Measurements from ENCODE around the gene LSM8.
"Not testable (repeated sequence)": the region's sequence is repeated elsewhere in the genome, so short reads cannot be mapped to it uniquely, and the experiment has no call there.

LSM8 gene

DNA sequence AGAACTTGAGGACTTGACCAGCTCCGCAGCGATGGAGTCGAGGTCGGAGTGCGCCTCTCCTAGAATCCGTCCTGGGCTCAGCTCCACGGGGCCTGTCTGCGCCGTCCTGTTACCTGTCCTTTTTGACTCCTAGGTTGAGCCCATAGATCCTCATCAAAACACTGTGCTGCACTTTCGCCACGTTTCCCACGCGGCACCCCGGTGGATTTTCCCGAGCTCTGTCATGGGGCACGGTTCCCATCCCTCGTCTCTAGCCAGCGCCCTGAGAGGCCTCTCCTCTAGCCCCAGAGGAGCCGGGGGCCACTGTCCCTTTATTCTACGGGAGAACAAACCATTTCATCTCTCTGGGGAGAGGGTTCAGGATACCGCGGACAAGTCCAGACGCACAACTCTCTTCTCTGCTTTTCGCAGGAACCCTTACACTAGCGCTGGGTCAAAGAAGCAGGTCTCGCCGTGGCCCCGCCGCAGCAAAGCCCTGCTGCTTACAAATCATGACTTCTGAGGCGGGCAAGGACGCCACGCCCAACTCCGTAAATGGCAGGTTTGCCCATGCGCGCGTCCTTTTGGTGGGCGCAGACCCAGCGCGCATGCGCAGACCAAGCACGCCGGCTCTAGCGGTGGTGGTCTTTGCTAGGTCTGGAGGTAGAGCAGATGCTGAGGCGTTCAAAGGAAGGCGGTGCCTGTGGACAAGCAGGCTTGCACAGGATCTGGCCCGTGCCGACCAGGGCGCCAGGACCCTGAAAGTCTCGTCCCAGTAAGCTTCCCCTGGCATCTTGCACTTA lies 30.3 kb downstream of the LSM8 start:
- peak in 1 of 2 donors; percentile 35 for DNase-seq

DNA sequence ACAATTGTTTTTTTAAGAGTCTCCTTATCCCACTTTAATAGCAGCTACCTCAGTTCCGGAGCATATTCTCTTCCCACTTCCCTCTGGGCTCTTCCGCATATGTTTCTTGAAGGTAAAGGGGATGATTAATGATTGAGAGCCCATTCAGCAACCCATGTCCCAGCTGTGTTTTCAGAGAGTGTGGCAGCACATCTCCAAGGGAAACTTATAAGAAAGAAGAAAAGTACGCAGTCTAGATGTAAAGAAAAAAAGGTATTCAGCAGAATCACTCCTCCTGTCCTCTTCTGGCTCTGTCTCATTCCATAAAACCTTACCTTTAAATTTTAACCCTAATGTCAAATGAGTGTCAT lies 30.8 kb downstream of the LSM8 start:
- DNase-seq = no peak

DNA sequence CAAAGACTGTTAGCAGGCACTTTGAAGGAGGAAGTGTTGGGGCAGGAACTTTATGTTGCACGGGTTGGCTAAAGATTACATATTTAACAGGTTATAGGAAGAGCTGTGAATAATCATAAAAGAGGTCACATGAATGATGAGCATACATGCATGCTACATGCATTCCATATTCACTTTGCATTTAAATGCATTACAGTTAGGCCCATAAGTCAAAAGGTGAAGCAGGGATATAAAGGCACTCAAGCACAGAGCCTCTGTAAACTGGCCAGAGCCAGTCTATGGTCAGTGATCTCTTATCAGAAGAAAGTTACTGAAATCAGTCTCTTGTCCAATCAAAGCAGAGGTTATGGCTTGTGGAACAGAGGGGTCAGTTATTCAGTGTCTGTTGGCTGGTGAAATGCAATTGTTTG lies 33.3 kb downstream of the LSM8 start:
- no peak for DNase-seq

DNA sequence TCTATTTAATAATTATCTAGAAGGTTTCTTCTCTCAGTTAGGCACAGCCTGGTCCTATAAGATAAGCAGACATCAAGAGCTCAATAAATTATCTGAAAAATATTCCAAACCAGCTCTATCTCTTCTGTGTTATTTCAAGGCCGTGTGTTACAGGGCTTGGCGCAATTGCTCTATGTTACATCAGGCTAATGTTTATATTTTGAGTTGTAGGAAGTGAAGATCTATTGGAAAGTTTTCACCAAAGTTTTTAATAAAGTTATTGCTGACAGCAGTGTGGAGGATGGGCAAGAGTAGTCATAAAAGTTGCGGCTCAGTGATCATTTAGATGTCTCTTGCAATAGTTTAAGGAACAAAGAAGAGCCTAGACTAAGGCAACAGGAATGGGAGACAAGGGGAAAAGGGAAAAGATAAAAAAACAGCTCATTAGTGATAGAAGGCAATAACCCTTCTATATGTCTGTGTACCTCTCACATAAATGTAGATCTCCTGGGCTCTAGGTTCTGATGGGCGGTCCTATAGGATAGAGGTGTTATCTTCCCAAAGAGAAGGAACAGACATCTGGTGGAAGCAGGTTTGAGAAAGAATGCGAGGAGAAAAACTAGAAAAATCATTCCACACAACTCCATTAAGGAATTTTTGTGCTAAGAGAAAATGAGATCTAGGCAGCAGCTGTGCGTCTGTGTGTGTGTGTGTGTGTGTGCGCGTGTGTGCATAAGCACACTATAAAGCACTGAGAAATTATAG lies 34.6 kb downstream of the LSM8 start:
- no peak for DNase-seq

DNA sequence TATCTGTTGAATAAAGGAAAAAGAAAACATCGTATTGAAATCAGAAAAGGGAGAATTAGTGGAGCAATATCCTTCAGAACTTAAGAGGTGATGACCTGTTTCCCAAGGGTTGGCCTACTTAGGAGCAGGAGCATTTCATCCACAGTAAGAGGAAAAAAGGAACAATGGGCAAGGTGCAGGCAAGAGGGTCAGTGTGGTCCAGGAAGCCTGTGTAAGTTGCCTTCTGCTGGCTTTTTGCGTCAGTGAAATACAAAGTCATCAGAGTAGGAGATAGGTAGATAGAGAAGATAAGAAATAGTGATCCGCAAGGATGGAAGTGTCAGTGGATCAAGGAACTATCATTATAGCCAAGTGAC lies 35.2 kb downstream of the LSM8 start:
- no peak for DNase-seq

DNA sequence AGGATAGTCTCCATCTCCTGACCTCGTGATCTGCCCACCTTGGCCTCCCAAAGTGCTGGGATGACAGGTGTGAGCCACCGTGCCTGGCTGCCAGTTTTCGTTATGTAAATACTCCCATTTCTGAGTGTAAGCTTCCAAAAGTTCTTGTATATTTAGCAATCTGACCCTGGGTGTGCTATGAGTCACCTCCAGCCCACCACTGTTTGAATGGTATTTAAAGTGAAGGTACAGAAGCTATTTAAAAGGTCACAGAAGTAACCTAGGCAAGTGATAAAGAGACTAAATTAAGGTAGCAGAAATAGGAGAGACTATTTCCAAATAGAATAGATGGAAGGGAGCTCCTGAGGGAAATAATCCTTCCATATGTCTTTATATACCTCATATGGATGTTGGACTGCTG lies 36.6 kb downstream of the LSM8 start:
- no peak for DNase-seq

DNA sequence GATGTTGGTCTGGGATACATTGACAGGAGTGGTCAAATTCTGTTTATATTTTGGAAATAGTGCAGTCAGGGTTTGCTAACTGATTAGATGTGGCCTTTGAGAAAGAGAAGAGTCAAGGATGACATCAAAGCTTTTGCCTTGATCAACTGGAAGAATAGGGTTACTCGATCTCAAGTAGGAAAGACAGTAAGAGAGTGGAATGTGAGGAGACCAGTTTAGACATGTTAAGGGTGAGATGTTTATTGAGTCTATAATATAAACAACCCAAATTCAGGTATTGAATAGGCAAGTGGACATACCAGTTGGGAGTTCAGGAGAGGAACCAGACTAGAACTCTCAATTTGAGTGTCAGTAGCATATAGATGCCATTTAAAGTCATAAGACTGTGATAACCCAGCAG lies 38.6 kb downstream of the LSM8 start:
- no peak for DNase-seq

DNA sequence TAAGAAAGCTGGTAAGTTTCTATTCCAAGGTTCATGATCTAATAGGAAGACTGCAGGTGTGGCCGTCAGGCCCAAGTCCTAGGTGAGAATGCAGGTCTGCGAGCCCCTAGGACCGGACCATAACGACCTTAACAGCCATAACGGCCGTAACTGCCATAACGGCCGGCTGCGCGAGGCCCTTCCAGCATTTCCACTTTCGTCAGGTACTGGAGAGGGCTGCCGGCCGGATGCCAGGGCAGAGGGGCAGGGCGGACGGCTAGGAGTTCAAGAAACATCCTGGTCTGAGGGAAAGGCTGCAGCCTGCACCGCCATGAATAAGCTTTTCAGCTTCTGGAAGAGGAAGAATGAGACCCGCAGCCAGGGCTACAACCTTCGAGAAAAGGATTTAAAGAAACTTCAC lies 40.6 kb downstream of the LSM8 start, which contains the start of gene ANKRD7:
Gene ANKRD7, plus strand, starts transcription at position 184 of the 400 bp plus-strand sequence. Its CDS starts 127 bp downstream, at position 311.
- no peak for DNase-seq

DNA sequence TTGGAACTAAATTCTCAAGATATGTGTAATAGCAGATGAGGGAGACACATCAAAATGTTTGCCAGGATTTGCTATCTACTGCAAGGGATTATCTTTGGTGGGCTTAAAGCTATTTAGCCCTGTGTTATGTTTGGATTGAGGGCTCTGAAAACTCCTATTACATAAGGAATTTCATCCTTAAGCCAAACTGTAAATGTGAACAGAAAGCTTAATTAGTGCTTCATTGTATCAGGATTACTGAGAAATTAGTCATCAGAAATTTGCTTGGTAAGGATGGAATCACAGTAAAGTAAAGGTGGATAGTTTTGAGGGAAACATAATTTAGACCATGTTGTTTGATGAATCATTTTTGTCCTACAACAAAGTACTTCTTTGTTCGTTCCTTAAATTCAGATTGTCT lies 48.9 kb downstream of the LSM8 start:
- DNase-seq = no peak

DNA sequence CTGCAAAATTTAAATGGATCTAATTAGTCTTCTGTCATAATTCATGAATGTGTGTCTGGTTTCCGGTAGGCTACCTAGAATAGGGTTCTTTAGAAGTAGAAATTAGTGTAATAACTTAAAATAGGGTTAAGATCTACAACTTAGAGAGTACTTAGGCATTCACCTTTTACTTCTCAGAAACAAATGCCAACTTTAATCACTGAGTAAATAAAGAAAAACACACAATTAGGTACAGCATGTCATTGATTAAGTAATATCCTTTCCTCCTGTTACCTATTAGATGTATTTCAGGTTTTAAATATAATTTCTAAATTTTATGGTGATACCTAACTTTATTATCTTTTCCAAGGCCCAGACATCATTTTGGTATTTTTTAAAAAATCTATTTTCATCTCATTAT lies 49.8 kb downstream of the LSM8 start:
- no peak for DNase-seq

DNA sequence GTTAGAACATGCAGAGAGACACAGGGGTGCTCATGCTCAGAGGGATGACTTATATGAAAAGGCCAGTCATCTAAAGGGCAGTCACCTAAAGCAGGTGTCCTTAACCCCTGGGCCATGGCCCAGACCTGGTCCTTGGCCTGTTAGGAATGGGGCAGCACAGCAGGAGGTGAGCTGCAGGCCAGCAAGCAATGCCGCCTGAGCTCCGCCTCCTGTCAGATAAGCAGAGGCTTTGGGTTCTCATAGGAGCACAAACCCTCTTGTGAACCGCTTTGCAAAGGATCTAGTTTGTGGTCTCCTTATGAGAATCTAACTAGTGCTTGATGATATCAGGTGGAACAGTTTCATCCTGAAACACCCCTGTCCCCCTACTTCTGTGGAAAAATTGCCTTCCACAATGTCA lies 55.0 kb downstream of the LSM8 start:
- no peak for DNase-seq

DNA sequence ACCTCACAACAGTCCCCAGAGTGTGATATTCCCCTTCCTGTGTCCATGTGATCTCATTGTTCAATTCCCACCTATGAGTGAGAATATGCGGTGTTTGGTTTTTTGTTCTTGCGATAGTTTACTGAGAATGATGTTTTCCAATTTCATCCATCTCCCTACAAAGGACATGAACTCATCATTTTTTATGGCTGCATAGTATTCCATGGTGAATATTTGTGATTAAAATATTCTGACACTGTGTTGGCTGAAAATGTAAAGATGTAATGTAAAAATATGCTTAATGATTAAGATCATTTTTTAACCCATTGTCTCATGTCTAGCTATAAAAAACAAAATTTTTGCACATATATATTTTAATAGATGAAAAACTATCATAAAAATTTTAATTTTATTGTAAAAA lies 56.4 kb downstream of the LSM8 start:
- DNase-seq = not testable (repeated sequence)
